Cardiac muscle cell (in vitro differentiated cells and primary cell): ENCODE results near the gene ATP6V1F. TPM values are rescaled to one million over a fixed set of nuclear protein-coding genes. Genes with fewer than 3 reads are reported as not detected.
A peak's percentile ranks its signal among the peaks of the same experiment; 100 is the strongest.

Experiments used
- DNase-seq, 2 donors: peaks; one replicate each; pipeline versions ENCODE4 v3.0.0 to v3.0.0-alpha.2; 2010 to 2017; ENCODE audit warnings: low read depth in 1 of 2, low spot score in 1 of 2
- H3K27ac ChIP-seq: fragments of 200-600 bp; sonication (generic); 2 replicates; pipeline ENCODE4 v1.5.1; 2016
- H3K27me3 ChIP-seq: fragments of 200-600 bp; sonication (generic); 2 replicates; pipeline ENCODE4 v1.6.0; 2016; ENCODE audit warnings: control low read depth
- H3K36me3 ChIP-seq: fragments of 200-600 bp; sonication (generic); 2 replicates; pipeline ENCODE4 v1.5.1; 2016; ENCODE audit warnings: control low read depth
- H3K4me1 ChIP-seq: fragments of 200-600 bp; sonication (generic); 2 replicates; pipeline ENCODE4 v1.8.1; 2017; ENCODE audit warnings: low read depth, mild to moderate bottlenecking, mixed run types
- H3K4me3 ChIP-seq: fragments of 200-600 bp; sonication (generic); 2 replicates; pipeline ENCODE4 v1.5.1; 2016; ENCODE audit warnings: mild to moderate bottlenecking
- H3K9me3 ChIP-seq: fragments of 200-600 bp; sonication (generic); 2 replicates; pipeline ENCODE4 v1.5.1; 2017; ENCODE audit warnings: low read depth, mild to moderate bottlenecking, control low read depth
- CTCF ChIP-seq: IDR thresholded peaks from 2 replicates; pipeline ENCODE4 v1.5.1; 2012; ENCODE audit warnings: low read depth, mild to moderate bottlenecking, low read length
- polyA plus RNA-seq: library from polyadenylated mRNA; unstranded; fragments of >200 nt; fragmentation: Nextera tagmentation; extraction: Ambion mirVana; gene quantifications from 2 replicates; pipeline ENCODE4 v1.2.1, GENCODE V29; 2016
- total RNA-seq: library from RNA; depleted of rRNA; stranded (reverse); fragments of >200 nt; gene quantifications from 2 replicates; pipeline ENCODE4 v1.2.3, GENCODE V29; 2016

Gene ATP6V1F
- total and polyA plus RNA-seq, 2 experiments from 2014 or later = 113 to 284 TPM

- TF ChIP-seq CTCF = no peak
- Histone ChIP-seq H3K27ac (no peak overlapping the region), H3K4me3 (no peak overlapping the region), H3K9me3 (no peaks in the 10 kb centered on the region), H3K36me3 (no peaks in the 10 kb centered on the region), H3K4me1 (peaks cover 18% of the 10 kb centered on the region), H3K27me3 (peaks cover 39% of the 10 kb centered on the region)
- DNase-seq = no peak
Observed at GRCh38 chr7:128867241-128867640, 4.6 kb downstream of the ATP6V1F start.

GRCh38 chr7:128867842-128868623 lies 5.4 kb downstream of the ATP6V1F start:
- Histone ChIP-seq H3K27me3 (peaks cover 39% of the 10 kb centered on the region), H3K27ac (no peak overlapping the region), H3K4me3 (no peak overlapping the region), H3K9me3 (no peaks in the 10 kb centered on the region), H3K4me1 (peaks cover 18% of the 10 kb centered on the region), H3K36me3 (no peaks in the 10 kb centered on the region)
- DNase-seq = peak; percentile 14 to 54
- no peak for TF ChIP-seq CTCF

GRCh38 chr7:128868624-128869137 lies 6.0 kb downstream of the ATP6V1F start:
- H3K36me3 ChIP-seq = no peaks in the 10 kb centered on the region
- no peak overlapping the region for H3K27ac ChIP-seq
- H3K27me3 ChIP-seq = peaks cover 39% of the 10 kb centered on the region
- TF ChIP-seq CTCF = no peak
- no peaks in the 10 kb centered on the region for H3K9me3 ChIP-seq
- peaks cover 16% of the 10 kb centered on the region for H3K4me1 ChIP-seq
- DNase-seq = no peak
- peak overlapping the region; percentile 48 for H3K4me3 ChIP-seq

GRCh38 chr7:128869138-128869943 lies 6.7 kb downstream of the ATP6V1F start:
- no peak for TF ChIP-seq CTCF
- Histone ChIP-seq H3K27ac (no peak overlapping the region), H3K4me3 (peak overlapping the region; percentile 48), H3K4me1 (peaks cover 14% of the 10 kb centered on the region), H3K27me3 (peaks cover 39% of the 10 kb centered on the region), H3K36me3 (no peaks in the 10 kb centered on the region), H3K9me3 (no peaks in the 10 kb centered on the region)
- peak; percentile 37 to 80 for DNase-seq

GRCh38 chr7:128869944-128870285 lies 7.3 kb downstream of the ATP6V1F start:
- no peak for TF ChIP-seq CTCF
- Histone ChIP-seq H3K36me3 (no peaks in the 10 kb centered on the region), H3K4me1 (peaks cover 17% of the 10 kb centered on the region), H3K9me3 (no peaks in the 10 kb centered on the region), H3K27ac (no peak overlapping the region), H3K4me3 (peak overlapping the region; percentile 48), H3K27me3 (peaks cover 39% of the 10 kb centered on the region)
- no peak for DNase-seq
